ENCODE data around the gene SCAMP4.

SCAMP4 gene

GRCh38 chr19:1938071-1938470, 32.9 kb downstream of the SCAMP4 start:
- no peak for DNase-seq (ENCODE audit: low spot score)

GRCh38 chr19:1941146-1942077, 36.2 kb downstream of the SCAMP4 start, which contains the start of gene CSNK1G2:
TSS of gene CSNK1G2 (plus strand) at chr19:1941172. CDS start at chr19:1969773, 28,601 bp downstream.
- no peak for DNase-seq (ENCODE audit: low spot score)

DNA sequence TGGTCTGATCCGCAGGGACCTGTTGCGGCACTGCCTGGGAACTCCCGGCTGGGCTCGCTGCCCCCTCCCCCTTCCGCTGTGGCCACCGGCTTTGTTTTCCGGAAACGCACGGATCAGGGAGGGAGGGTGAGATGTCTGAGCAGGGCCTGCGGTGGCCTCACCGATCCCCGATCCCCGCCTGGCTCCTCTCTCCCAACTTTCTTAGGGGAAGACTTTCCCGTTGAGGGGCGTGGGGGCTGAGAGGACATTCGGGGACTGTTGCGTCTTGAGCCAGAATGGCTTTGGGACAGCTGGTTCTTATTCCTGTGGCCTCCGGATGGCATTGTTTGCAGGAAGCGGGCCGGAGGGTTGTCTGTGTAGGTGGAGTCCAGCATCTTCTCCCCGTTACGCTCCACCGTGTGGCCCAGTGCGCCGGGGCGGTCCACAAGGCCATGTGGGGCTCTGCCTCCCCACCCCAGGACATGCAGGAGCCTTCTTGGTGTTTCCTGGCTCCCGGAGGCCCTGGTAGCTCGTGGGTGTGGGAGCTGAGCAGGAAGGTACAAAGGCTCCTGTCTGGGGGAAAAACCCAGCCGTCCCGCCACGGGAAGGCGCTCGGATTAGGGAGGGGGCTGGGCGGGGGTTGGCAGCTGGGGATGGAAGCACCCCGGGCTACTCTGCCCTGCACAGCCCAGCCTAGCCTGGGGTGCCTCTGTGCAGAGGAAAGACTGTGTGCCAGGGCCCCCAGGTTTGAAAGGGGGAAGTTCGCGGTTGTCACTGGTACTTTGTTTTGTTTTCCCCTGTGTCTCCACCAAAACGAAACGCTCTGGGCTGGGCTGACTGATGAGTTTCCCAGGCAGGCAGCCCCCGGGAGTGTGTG, 37.1 kb downstream of the SCAMP4 start:
- peak; percentile 85 for DNase-seq (ENCODE audit: low spot score)

- peak; percentile 17 for DNase-seq (ENCODE audit: low spot score)
These were observed 37.8 kb downstream of the SCAMP4 start for GRCh38 chr19:1942934-1943555.

GRCh38 chr19:1943661-1944087, 38.5 kb downstream of the SCAMP4 start:
- DNase-seq (ENCODE audit: low spot score): no peak

DNA sequence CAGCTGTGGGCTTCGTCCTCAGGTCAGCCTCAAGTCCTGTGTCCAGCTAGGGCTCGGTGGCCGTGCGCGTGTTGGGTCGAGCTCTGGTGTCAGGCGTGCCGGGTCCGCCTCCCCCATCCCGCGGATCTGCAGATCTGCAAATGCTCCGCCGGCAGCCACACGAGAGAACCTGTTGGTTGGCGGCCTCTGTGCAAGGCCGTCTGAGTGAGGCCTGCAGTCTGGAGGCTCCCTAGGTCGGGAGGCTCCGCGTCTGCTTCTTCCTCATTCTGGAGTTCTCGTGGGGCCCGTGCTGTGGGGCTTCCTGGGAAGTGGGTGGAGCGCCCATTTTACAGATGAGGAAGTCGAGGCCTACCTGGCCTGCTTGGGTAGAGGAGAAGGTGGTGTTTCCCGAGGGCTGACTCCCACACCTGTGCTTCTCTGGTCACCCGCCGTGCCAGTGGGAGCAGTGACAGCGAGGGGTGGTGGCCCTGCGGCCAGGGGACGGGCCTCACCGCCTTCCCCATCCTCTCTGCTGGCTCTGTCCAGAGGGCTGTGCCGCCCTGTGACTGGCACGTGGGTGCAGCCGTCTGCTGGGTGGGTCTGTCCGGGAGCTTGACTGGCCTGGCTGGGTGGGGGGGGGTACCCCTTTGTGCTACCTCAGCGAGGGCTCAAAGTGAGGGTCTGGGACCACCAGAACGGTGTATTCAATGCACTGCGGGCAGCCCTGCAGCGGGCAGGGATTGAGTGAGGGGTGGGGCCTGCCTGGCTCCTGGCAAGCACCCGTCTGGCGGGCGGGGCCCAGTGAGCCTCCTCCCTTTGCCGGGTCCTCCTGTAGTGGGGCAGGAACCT, 39.1 kb downstream of the SCAMP4 start:
- DNase-seq (ENCODE audit: low spot score): no peak

DNA sequence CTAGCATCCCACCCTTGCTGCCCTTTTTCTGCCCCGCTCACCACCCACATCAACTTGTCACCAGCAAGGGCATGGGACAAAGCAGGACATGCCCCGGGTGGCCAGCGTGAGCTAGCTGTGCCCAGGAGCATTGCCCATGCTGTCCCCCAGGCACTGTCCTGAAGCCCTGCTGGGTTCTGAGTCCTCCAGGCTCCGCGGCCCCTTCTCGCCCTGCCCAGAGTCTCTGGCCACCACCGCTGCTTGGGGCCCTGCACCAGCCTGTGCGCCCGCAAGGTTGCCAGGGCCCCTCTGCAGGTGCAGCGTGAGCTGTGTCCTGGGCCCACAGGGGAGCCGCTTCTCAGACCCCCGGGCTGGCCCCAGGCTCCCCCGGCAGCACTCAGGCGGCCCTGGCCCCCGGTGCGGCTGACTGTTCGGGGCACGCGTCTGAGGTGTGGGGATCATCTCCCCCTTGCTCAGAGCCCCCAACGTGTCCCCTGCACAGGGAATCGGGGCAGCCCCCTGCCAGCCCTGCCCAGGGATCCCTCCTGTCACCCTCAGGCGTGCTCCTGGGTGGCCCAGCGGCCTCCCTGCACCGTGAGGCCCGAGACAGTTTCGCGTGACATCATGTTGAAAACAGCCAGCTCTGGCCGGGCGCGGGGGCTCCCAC, 39.8 kb downstream of the SCAMP4 start:
- DNase-seq (ENCODE audit: low spot score): no peak

DNA sequence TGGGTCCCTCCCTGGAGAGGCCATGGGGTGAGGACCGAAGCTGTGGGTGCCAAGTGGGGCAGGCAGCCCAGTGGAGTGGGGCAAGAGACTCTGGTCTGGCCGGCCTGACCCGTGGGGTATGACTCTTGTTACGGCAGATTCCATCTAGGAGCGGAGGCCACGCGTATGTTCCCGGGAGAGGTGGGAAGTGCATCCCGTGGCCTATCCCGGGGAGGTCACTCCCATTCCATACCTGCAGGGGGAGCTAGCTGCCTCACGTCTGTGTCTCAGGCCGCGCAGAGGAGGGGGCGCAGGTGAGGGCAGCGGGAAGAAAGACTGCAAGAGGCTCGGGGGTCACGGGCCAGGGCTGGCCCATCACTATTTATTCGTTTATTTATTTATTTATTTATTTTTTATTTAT, 40.7 kb downstream of the SCAMP4 start:
- DNase-seq (ENCODE audit: low spot score): no peak

- no peak for DNase-seq (ENCODE audit: low spot score)
These were observed 42.5 kb downstream of the SCAMP4 start for GRCh38 chr19:1947651-1948209.

DNA sequence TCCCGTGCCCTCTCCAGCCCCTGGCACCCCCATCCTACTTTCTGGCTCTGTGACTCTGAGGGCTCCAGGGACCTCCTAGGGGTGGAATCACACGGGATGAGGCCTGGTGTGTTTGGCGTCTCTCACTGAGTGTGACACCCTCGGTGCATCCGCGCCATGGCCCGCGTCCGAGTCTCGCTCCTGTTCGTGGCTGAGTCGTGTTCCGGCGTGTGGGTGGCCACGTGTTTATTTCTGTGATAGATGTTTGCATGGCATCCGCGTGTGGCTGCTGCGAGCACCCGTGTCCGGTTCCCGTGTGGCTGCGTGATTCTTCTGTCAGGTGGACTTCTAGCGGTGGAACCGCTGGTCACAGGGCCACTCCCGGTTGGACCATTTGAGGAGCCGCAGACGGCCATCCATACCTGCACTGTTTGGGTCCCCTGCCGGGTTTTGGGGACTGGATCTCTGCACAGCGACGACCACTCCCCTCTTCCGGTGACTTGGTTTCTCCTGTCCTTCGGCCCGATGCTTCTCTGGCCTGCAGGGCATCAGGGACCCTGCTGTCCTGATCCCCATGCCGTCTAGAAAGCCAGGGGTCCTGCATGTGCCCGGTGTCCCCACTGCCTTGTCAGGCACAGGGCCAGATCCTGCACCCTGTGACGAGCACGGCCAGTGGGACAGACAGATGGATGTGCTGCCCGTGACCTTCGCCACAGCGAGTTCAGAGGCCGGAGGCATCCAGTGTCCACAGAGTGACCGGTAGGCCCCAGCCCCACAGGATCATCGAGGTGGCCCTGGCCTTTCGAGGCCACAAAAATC, 44.3 kb downstream of the SCAMP4 start:
- no peak for DNase-seq (ENCODE audit: low spot score)

- no peak for DNase-seq (ENCODE audit: low spot score)
These were observed 45.4 kb downstream of the SCAMP4 start for GRCh38 chr19:1950640-1951039.

- DNase-seq (ENCODE audit: low spot score): no peak
These were observed 47.4 kb downstream of the SCAMP4 start for GRCh38 chr19:1952635-1953034.

GRCh38 chr19:1953037-1953436, 47.8 kb downstream of the SCAMP4 start:
- no peak for DNase-seq (ENCODE audit: low spot score)

GRCh38 chr19:1953441-1954094, 48.4 kb downstream of the SCAMP4 start:
- DNase-seq (ENCODE audit: low spot score): no peak

- no peak for DNase-seq (ENCODE audit: low spot score)
These were observed 49.3 kb downstream of the SCAMP4 start for GRCh38 chr19:1954532-1954933.

- no peak for DNase-seq (ENCODE audit: low spot score)
These were observed 50.2 kb downstream of the SCAMP4 start for GRCh38 chr19:1955171-1956121.

- DNase-seq (ENCODE audit: low spot score): no peak
These were observed 50.9 kb downstream of the SCAMP4 start for GRCh38 chr19:1956122-1956494.

GRCh38 chr19:1956868-1957492, 51.8 kb downstream of the SCAMP4 start:
- DNase-seq (ENCODE audit: low spot score): no peak
